NCI-H1436 (cell line): ENCODE results near the gene ADSL.

Source experiments
- DNase-seq: peaks from one replicate; lab custom pipeline; 2025; lab: John Stamatoyannopoulos, UW

Gene ADSL

GRCh38 chr22:40418366-40419201, 72.3 kb downstream of the ADSL start:
- no peak for DNase-seq

GRCh38 chr22:40419718-40420117, 73.4 kb downstream of the ADSL start:
- DNase-seq = no peak

- no peak for DNase-seq
Observed at GRCh38 chr22:40420341-40421081, 74.2 kb downstream of the ADSL start.

- no peak for DNase-seq
Observed at GRCh38 chr22:40421082-40421350, 74.7 kb downstream of the ADSL start.

GRCh38 chr22:40421941-40422340, 75.6 kb downstream of the ADSL start:
- DNase-seq = no peak

GRCh38 chr22:40422558-40423309, 76.4 kb downstream of the ADSL start:
- DNase-seq = no peak

DNA sequence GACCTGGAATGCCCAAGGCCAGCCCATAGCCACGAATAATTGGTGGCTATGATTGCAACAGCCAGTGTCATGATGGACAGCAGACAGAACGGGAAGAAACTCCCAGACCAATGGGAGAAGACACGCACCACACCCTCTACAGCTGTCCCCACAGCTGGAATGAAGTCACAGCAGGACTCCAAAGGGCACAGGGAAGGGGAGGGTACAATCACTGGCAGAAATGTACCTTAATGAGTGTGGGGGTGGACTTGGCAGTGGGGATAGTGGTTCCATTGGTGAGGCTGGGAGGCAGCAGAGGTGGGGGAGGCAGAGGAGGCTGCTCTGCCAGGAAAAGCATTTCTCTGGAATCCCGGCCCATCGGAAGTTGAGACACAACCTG, 77.0 kb downstream of the ADSL start:
- DNase-seq = no peak

GRCh38 chr22:40423882-40424640, 77.8 kb downstream of the ADSL start:
- DNase-seq = no peak

DNA sequence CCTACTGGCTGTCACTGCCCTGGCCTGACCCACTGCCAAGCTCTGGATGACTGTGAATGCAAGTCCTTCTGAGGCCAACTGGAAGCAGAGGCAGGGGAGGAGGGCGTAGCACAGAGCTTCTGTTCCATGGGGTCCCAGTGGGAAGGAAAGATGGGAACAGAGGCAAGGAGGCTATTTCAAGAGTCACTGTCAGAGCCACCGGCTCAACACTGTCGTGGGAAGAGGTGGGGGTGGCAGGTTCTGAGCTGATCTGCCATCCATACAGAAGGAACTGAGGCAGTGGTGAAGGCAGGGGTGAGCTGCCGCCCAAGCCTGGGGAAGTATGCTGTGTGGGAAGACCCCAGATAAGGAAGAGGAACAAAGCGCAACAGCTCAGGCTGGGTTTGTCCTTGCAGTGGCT, 78.8 kb downstream of the ADSL start:
- DNase-seq = no peak

DNA sequence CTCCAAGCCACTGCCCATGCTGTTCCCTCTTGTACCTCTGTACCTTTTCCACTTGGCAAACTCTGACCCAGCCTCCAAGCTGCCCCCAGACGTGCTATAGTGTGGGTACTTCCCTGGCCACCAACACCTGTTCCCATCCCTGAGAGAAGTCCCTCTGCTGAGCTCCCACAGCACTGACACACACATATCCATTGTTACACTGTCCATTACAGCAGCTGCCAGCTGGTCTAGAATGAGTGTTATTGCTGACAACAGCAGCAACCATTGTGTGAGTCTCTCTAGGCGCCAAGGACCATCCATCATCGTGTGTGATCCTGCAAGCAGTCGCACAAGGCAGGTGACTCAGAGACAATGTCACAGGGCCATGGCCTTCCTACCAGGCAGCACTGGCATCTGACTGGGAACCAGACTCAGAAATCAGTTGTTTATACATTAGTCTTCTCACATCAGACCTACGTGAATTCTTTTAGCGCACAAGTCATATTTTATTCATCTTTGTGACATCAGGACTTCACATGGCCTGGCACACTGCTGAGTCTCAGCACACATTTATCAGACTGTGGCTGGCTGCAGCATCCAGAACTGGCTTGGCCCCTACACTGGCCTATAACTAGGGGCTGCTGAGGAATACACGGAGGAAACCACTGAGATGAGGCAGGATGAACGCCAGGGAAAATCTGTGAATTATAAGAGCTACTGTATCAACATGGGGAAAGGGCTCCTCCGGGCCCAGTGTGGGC, 80.5 kb downstream of the ADSL start:
- peak; percentile 15 for DNase-seq

GRCh38 chr22:40428796-40429195, 82.5 kb downstream of the ADSL start:
- no peak for DNase-seq

- DNase-seq = no peak
Observed at GRCh38 chr22:40429481-40429880, 83.2 kb downstream of the ADSL start.

- DNase-seq = no peak
Observed at GRCh38 chr22:40430991-40431390, 84.7 kb downstream of the ADSL start.

GRCh38 chr22:40432157-40432556, 85.9 kb downstream of the ADSL start:
- DNase-seq = no peak

GRCh38 chr22:40432625-40433024, 86.3 kb downstream of the ADSL start:
- no peak for DNase-seq

DNA sequence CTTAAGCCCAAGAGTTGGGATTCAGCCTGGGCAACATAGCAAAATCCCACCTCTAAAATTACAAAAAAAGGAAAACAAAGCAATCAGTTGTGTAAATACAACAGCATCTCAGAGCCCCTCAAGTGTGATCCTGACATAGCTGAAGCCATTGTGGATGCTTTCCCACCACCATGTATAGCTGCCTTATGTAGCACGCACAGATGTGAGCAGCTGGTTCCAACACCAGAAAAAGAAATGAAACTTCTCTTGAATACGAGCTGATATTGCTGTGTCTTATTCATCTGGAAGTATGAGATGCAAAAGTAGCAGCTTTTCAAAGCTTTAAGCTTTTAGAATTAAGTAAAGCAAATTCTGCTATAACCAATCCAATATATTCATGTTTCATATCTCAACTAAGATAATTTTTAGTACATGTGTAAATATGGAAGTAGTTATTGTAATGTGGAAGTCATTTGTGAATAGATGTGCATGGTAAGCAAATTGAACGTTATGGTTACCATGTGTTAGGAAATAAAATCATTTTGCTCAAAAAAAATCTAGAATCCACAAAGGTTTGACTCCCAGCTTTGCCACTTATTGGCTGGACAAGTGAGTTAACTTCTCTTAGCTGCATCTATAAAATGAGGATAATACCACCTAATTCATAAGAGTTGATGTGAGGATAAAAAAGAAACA, 87.3 kb downstream of the ADSL start:
- DNase-seq = no peak

GRCh38 chr22:40434106-40434505, 87.8 kb downstream of the ADSL start:
- no peak for DNase-seq

DNA sequence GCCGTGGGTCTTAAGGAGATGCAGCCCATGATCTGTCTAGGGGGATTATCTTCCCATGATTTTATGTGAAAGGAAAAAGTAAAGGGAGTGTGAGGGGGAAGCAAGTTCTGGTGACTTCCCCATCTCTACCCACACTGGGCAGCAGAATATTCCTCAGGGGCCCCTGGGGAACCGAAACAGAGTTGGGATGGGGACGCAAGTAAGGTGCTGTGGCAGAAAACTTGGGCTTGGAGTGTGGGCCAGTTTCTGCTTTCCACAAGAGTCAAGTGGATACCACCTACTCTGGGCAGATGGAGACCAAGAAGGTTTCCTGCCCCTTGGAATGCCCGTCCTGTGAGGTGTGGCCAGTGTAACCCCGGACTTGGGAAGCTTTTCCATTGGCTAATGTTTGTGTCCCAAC, 88.4 kb downstream of the ADSL start:
- no peak for DNase-seq

- peak; percentile 39 for DNase-seq
Observed at GRCh38 chr22:40436505-40437431, 90.5 kb downstream of the ADSL start.
